Hematopoietic multipotent progenitor cell (in vitro differentiated cells): ENCODE results near the gene CPLANE2. TPM values are rescaled to one million over a fixed set of nuclear protein-coding genes. Genes with fewer than 3 reads are reported as not detected.

ENCODE experiments used
- DNase-seq, 3 donors: peaks; one replicate each; pipeline ENCODE4 v3.0.0-alpha.2; 2011 to 2015; ENCODE audit warnings: low read depth in 2 of 3, low spot score in 2 of 3
- small RNA-seq: library from RNA; depleted of rRNA; stranded (forward); fragments of <200 nt; gene quantifications from one replicate; pipeline ENCODE3, GENCODE V24; 2012
- total RNA-seq: library from RNA; depleted of rRNA; stranded (reverse); fragments of >200 nt; gene quantifications from one replicate; pipeline ENCODE4 v1.2.3, GENCODE V29; 2012

Gene CPLANE2
- total RNA-seq, 1 donor = 20.7 TPM

DNA sequence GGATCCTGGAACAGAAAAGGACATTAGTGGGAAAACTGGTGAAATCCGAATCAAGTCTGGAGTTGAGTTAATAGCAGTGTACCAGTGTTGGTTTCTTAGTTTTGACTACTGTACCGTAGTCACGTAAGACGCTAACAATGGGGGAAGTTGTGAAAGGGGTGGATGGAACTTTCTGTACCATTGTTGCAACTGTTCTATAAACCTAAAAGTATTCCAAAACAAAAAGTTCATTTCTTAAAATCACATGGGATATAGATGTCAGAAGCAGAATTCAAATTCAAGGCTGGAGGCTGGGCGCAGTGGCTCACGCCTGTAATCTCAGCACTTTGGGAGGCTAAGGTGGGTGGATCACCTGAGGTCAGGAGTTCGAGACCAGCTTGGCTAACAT is 41.5 kb downstream of the CPLANE2 start:
- no peak for DNase-seq

DNA sequence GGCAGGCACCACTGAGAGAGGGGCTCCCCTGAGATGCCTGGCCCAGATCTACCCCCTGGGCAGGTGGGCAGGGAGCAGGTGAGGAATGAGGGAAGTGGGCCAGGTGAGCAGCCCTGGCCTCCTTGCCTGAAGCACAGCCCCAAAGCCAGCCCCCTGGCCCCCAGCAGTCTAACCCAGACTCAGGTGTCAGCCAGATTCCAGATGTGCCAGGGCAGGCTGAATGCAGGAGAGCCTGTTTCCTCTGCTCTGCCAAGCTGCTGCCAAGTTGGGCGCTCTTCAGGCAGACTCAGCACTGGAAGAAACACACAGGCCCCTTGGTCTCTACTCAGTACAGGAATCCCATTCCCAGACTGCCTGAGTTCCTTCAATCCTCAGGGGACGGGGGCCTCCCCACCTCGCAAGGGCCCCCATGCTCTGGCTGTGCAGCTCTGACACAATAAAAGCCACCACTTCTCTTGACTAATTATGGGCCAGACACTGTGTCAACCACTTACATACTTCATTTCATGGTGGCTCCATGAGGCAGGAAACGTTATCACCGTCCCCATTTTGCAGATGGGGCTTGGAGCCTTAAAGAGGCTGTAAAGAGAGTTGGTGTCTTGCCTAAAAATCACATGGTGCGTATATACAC is 45.0 kb downstream of the CPLANE2 start:
- no peak for DNase-seq

DNA sequence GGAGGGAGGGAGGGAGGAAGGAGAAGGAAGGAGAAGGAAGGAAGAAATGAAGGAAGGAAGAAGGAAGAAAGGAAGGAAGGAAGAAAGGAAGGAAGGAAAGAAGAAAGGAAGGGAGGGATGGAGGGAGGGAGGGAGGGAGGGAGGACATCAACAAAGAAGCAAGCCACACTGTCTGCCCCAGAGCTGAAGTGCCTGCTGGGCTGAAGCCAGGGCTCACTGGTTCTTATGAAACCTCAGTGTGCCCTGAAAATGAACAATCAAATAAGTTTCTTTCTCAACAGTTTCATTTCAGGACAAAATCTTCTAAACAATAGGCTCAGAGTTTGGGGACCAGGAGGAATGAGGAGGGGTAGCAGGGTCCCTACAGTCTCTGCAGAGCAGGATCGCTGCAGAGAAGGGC is 45.7 kb downstream of the CPLANE2 start:
- no peak for DNase-seq

DNA sequence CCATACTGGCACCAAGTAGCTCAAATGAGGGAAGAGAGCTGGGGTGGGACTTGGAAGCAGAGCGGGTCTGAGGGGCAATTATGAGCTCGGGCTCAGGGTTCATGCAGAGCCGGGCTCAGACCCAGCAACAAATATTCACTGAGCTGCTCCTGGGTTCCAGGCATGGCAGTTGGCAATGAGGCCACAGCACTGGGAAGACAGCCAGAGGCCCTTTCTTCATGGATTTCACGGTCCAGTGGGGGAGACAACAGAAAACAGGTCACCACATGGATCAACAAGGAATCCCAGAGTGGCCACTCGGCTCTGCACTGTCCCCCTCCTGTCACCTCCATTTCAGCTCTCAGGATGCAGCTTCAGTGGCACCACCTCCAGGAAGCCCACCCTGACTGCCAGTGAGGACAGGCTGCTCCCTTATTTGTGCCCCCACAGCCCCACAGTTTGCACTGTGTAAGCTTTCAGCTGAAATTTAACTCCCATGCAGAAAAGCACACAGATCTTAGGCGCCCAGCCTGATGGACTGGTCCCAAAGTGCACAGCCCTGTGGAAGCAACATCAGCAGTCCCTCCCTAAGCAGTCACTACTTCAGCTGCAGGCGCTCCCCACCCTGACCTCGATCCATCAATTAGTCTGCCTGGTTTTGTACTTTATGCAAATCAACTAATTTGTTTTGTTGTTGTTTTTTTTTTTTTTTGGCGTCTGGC is 46.9 kb downstream of the CPLANE2 start:
- DNase-seq = no peak

- no peak for DNase-seq
Observed at GRCh38 chr1:16189003-16189402, 48.0 kb downstream of the CPLANE2 start.

GRCh38 chr1:16187748-16188401 is 49.1 kb downstream of the CPLANE2 start:
- DNase-seq = peak; percentile 65 to 79 (median 73)

- no peak for DNase-seq
Observed at GRCh38 chr1:16186655-16187235, 50.2 kb downstream of the CPLANE2 start.

- DNase-seq = no peak
Observed at GRCh38 chr1:16184557-16185303, 52.3 kb downstream of the CPLANE2 start.

- no peak for DNase-seq
Observed at GRCh38 chr1:16183765-16184556, 53.0 kb downstream of the CPLANE2 start.

GRCh38 chr1:16183179-16183578 is 53.8 kb downstream of the CPLANE2 start:
- DNase-seq = no peak

GRCh38 chr1:16181887-16182719 is 54.9 kb downstream of the CPLANE2 start:
- DNase-seq = no peak

Small RNA genes within 50 kb of the gene (small RNA-seq; reads per million reads assigned to genes)
- gene MT1XP1 = not detected

Other genes starting within 250 kb of the CPLANE2 start
- not detected for gene SRARP, start 232.9 kb downstream of the CPLANE2 start, total RNA-seq
- gene HSPB7, start 219.1 kb downstream of the CPLANE2 start, total RNA-seq = not detected
- not detected for gene CLCNKA, start 215.1 kb downstream of the CPLANE2 start, total RNA-seq
- 0.81 TPM for gene CLCNKB, start 193.4 kb downstream of the CPLANE2 start, total RNA-seq
- gene FAM131C, start 163.5 kb downstream of the CPLANE2 start, total RNA-seq = not detected
- 0.54 TPM for gene EPHA2, start 81.1 kb downstream of the CPLANE2 start, total RNA-seq
- 9.2 TPM for gene ARHGEF19, start 24.5 kb downstream of the CPLANE2 start, total RNA-seq
- 17.5 TPM for gene FBXO42, start 115.3 kb upstream of the CPLANE2 start, total RNA-seq
- 69.2 TPM for gene SZRD1, start 130.1 kb upstream of the CPLANE2 start, total RNA-seq
- gene SPATA21, start 200.2 kb upstream of the CPLANE2 start, total RNA-seq = not detected
- gene NECAP2, start 203.5 kb upstream of the CPLANE2 start, total RNA-seq = 69.5 TPM